Renal cortical epithelial cell (primary cell): ENCODE data around the gene GAB1. TPM values are rescaled to one million over a fixed set of nuclear protein-coding genes. Genes with fewer than 3 reads are reported as not detected.

Source experiments
- DNase-seq: peaks from one replicate; pipeline ENCODE4 v3.0.0-alpha.2; 2011; ENCODE audit warnings: low read depth
- total RNA-seq: library from RNA; depleted of rRNA; stranded (reverse); fragments of >200 nt; gene quantifications from 2 replicates; pipeline ENCODE4 v1.2.3, GENCODE V29; 2014

GAB1 gene
- total RNA-seq, 1 donor from 2014 or later, result 13.2 TPM

- peak; percentile 78 for DNase-seq
These were observed 152.4 kb downstream of the GAB1 start for GRCh38 chr4:143489106-143489505.

- DNase-seq, result no peak
These were observed 161.3 kb downstream of the GAB1 start for GRCh38 chr4:143498021-143498420.

- no peak for DNase-seq
These were observed 165.6 kb downstream of the GAB1 start for GRCh38 chr4:143502231-143502630.

DNA sequence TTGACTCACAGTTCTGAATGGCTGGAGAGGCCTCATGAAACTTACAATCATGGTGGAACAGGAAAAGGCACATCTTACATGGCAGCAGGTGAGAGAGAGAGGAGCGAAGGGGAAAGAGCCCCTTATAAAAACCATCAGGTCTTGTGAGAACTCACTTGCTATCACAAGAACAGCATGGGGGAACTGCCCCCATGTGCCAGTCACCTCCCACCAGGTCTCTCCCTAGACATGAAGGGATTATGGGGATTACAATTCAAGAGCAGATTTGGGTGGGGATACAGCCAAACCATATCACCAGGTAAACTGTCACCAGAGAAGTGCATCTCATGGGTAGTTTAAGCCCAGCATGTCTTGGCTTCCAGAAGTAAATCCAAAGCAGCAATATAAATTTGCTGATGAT is 169.4 kb downstream of the GAB1 start:
- no peak for DNase-seq

DNA sequence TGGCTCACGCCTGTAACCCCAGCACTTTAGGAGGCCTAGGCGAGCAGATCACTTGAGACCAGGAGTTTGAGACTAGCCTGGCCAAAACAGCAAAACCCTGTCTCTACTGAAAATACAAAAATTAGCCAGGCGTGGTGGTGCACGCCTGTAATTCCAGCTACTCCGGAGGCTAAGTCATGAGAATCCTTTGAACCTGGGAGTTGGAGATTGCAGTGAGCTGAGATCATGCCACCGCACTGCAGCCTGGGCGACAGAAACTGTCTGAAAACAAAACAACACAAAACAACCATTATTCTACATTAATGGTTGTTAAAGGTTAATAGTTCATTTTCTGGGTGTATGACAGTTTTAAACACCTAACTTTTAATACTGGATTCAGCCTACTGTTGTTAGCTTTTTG is 175.2 kb downstream of the GAB1 start:
- DNase-seq, result no peak

DNA sequence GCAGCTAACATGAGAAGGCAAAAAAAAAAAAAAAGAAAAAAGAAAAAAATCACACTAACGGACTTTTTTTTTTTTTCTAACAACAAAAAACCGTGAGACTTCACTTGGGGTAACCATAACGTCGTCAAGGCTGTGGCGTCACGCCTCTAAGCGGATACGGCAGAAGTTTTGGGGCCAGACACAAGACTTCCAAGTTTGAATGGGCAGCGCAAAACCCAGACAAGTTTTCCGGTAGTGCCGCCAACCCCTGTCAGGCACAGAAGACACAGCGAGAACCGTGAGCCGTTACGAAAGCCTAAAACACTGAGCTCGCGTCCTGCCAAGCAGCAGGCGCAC is 176.3 kb downstream of the GAB1 start:
- no peak for DNase-seq

DNA sequence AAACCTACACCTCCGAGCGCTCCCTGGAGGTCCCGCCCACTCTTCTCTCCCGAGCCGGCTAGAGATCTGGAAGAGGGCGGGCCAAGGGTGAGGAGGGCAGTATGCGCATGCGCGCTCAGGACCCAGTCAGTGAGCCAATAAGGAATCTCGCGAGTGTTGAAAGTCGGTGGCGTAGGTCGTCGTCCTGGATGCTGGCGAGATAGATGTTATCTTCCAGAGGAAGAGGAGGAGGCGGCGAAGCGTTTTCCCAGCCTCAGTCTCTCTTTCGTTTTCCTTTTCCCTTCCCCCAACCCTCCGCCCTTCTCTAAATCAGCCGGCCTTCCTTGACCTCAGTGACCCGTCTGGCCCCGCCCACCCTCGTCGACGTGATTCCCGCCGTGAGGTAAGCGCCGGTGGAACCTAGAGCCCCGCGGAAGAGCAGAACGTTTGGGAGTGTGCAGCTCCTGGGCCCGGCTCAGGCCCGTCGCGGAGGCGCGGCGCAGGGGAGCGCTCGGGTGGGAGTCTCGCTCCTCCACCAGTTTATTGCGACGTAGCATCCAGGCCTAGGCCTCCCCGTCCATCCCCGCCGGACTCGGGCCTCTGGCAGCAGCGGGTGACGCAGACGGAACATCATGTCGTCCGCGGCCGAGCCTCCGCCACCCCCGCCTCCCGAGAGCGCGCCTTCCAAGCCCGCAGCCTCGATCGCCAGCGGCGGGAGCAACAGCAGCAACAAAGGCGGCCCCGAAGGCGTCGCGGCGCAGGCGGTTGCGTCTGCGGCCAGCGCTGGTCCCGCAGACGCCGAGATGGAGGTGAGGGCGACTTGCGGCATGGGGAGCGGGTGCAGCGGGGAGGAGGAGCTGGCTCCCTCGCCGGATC is 176.9 kb downstream of the GAB1 start, which contains the start of gene SMARCA5:
Gene SMARCA5, plus strand, starts transcription at position 389 of the 855 bp plus-strand sequence. Its CDS starts 223 bp downstream, at position 612.
- DNase-seq, result peak; percentile 96

- peak; percentile 6 for DNase-seq
These were observed 177.5 kb downstream of the GAB1 start for GRCh38 chr4:143514169-143514495.

- DNase-seq, result peak; percentile 9
These were observed 177.8 kb downstream of the GAB1 start for GRCh38 chr4:143514497-143514896.

DNA sequence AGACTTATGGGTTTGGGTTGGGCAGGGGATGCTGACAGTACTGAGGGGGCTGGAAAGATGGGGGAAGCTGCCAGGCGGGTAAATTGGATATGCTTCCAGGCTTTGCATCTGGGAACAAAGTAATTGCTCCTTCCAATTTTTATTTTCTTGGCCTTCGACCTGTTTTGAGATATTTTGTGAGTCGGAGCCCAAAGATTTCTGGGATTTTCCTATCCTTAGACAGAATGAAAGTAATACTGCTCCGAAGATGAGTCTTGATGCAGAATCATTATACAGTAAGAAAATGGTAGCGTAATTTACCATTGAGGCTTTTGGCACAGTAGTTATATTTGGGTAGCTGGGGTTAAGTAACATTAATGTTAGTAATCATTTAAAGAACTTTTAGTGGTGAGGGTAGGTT is 178.2 kb downstream of the GAB1 start:
- DNase-seq, result no peak

GRCh38 chr4:143515905-143516304 is 179.2 kb downstream of the GAB1 start:
- no peak for DNase-seq

GRCh38 chr4:143517764-143518163 is 181.1 kb downstream of the GAB1 start:
- DNase-seq, result no peak

Other genes starting within 250 kb of the GAB1 start
- 24.1 and 42.6 TPM in 2 replicates for gene USP38, start 152.0 kb upstream of the GAB1 start, total RNA-seq
- 68.6 and 107 TPM in 2 replicates for gene SMARCA5, start 176.8 kb downstream of the GAB1 start, total RNA-seq